ENCODE data around the gene KPNA6. TPM values are rescaled to one million over a fixed set of nuclear protein-coding genes. Genes with fewer than 3 reads are reported as not detected.
A peak's percentile ranks its signal among the peaks of the same experiment; 100 is the strongest.

KPNA6 gene
- polyA plus RNA-seq (2012; ENCODE audit: insufficient read length, low read depth), result 9.2 TPM

GRCh38 chr1:32107742-32108661 lies at the start of gene KPNA6:
KPNA6 (plus strand) TSS chr1:32108056; CDS start chr1:32108131, 75 bp downstream.
- TF ChIP-seq POLR2AphosphoS5 (IDR thresholded peaks at IDR 0.05; ENCODE audit: low read depth, low read length) (peak; percentile 68), TAF1 (IDR thresholded peaks at IDR 0.05; ENCODE audit: borderline replicate concordance, insufficient read depth, low read length) (peak; percentile 49; the same call in 1 of the 2 replicates), FOXP2 (optimal IDR thresholded peaks at IDR 0.05; ENCODE audit: borderline replicate concordance, extremely low read depth, extremely low read length, insufficient read depth) (no peak), REST (IDR thresholded peaks at IDR 0.05; ENCODE audit: insufficient read depth in 1 of 2, low read depth in 2 of 2, low read length in 2 of 2) (no peak), SIN3A (IDR thresholded peaks at IDR 0.05; ENCODE audit: borderline replicate concordance, insufficient read depth, low read length) (peak; percentile 58; the same call in 1 of the 2 replicates)

GRCh38 chr1:32060914-32061313 lies 46.9 kb upstream of the KPNA6 start:
- TF ChIP-seq SIN3A (IDR thresholded peaks at IDR 0.05; ENCODE audit: borderline replicate concordance, insufficient read depth, low read length), result no peak
- no peak for TF ChIP-seq TAF1 (IDR thresholded peaks at IDR 0.05; ENCODE audit: borderline replicate concordance, insufficient read depth, low read length)
- TF ChIP-seq REST (IDR thresholded peaks at IDR 0.05; ENCODE audit: insufficient read depth in 1 of 2, low read depth in 2 of 2, low read length in 2 of 2), result no peak
- no peak for TF ChIP-seq POLR2AphosphoS5 (IDR thresholded peaks at IDR 0.05; ENCODE audit: low read depth, low read length)
- no peak for TF ChIP-seq FOXP2 (optimal IDR thresholded peaks at IDR 0.05; ENCODE audit: borderline replicate concordance, extremely low read depth, extremely low read length, insufficient read depth)

- no peak for TF ChIP-seq SIN3A (IDR thresholded peaks at IDR 0.05; ENCODE audit: borderline replicate concordance, insufficient read depth, low read length)
- no peak for TF ChIP-seq REST (IDR thresholded peaks at IDR 0.05; ENCODE audit: insufficient read depth in 1 of 2, low read depth in 2 of 2, low read length in 2 of 2)
- no peak; the same call in 1 of the 2 replicates for TF ChIP-seq POLR2AphosphoS5 (IDR thresholded peaks at IDR 0.05; ENCODE audit: low read depth, low read length)
- no peak for TF ChIP-seq FOXP2 (optimal IDR thresholded peaks at IDR 0.05; ENCODE audit: borderline replicate concordance, extremely low read depth, extremely low read length, insufficient read depth)
- no peak for TF ChIP-seq TAF1 (IDR thresholded peaks at IDR 0.05; ENCODE audit: borderline replicate concordance, insufficient read depth, low read length)
Measured at GRCh38 chr1:32062867-32063230, 45.0 kb upstream of the KPNA6 start.

- TF ChIP-seq POLR2AphosphoS5 (IDR thresholded peaks at IDR 0.05; ENCODE audit: low read depth, low read length) (peak; percentile 5; the same call in 1 of the 2 replicates), FOXP2 (optimal IDR thresholded peaks at IDR 0.05; ENCODE audit: borderline replicate concordance, extremely low read depth, extremely low read length, insufficient read depth) (no peak), REST (IDR thresholded peaks at IDR 0.05; ENCODE audit: insufficient read depth in 1 of 2, low read depth in 2 of 2, low read length in 2 of 2) (no peak)
Measured at GRCh38 chr1:32063261-32063681, 44.6 kb upstream of the KPNA6 start.

All from PFSK-1 (cell line).